Measurements from ENCODE around the gene RPS8. TPM values are rescaled to one million over a fixed set of nuclear protein-coding genes. Genes with fewer than 3 reads are reported as not detected.

RPS8 gene
- total RNA-seq, 1 donor from 2014 or later = 4,281 TPM

- Histone ChIP-seq H3K27ac (no peak overlapping the region), H3K9me3 (ENCODE audit: low read depth) (no peaks in the 10 kb centered on the region), H2AFZ (replicated peaks) (no peak overlapping the region), H3K79me2 (ENCODE audit: low read depth) (no peaks in the 10 kb centered on the region), H3K4me2 (no peak overlapping the region), H3F3A (ENCODE audit: low read depth) (peaks cover 17% of the 10 kb centered on the region), H3K27me3 (peaks cover under 1% of the 10 kb centered on the region), H3K4me3 (no peak overlapping the region), H3K36me3 (no peaks in the 10 kb centered on the region), H3K9ac (no peak overlapping the region), H4K20me1 (ENCODE audit: low read depth) (peaks cover 14% of the 10 kb centered on the region), H3K4me1 (peaks cover 49% of the 10 kb centered on the region)
- peaks cover 62% of the 10 kb centered on the region for H3K4me1 Mint-ChIP-seq
- TF ChIP-seq, protein P1, sequence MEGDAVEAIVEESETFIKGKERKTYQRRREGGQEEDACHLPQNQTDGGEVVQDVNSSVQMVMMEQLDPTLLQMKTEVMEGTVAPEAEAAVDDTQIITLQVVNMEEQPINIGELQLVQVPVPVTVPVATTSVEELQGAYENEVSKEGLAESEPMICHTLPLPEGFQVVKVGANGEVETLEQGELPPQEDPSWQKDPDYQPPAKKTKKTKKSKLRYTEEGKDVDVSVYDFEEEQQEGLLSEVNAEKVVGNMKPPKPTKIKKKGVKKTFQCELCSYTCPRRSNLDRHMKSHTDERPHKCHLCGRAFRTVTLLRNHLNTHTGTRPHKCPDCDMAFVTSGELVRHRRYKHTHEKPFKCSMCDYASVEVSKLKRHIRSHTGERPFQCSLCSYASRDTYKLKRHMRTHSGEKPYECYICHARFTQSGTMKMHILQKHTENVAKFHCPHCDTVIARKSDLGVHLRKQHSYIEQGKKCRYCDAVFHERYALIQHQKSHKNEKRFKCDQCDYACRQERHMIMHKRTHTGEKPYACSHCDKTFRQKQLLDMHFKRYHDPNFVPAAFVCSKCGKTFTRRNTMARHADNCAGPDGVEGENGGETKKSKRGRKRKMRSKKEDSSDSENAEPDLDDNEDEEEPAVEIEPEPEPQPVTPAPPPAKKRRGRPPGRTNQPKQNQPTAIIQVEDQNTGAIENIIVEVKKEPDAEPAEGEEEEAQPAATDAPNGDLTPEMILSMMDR (IDR thresholded peaks at IDR 0.05) = no peak
- peaks cover 15% of the 10 kb centered on the region for H3K27me3 Mint-ChIP-seq (ENCODE audit: insufficient read depth, low read depth)
- peak overlapping the region; percentile 100 for H3K27ac Mint-ChIP-seq
- no peak overlapping the region for H3K4me3 Mint-ChIP-seq
- H3K9me3 Mint-ChIP-seq = no peaks in the 10 kb centered on the region
- H3K36me3 Mint-ChIP-seq = peaks cover 9% of the 10 kb centered on the region
- no peak for DNase-seq (ENCODE audit: low spot score)
Measured at GRCh38 chr1:44806025-44806703, 30.8 kb downstream of the RPS8 start.

DNA sequence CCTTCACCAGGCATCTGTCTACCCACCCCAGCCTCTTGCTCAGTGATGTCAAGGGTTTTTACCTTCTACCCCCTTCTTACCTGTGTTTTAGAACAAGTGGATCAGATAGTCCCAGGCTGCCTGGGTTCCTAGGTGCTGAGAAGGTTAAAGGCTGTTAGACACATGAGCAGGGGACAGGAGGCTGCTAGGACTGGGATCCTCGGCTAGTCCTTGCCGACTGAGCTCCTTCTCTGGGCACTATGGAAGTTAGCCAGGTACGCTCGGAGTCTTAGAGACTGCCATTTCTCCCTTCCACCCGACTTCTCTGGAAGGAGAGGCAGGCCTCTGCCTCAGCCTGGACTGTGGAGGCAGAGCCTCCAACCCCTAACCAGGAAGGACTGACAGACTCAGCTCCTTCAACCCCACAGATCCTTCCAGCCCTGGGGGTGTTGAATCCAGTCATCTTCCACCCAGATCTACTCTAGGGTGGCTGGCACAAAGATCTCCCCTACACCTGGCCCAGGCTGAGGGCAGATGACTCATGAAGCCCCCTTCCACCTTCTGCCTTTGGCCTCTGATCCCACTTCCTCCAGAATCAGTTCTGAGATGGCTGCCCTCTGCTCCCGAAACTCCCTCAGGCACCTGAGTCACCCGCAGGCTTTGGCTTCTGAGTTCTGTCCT is 31.5 kb downstream of the RPS8 start, which contains the start of gene DYNLT4:
DYNLT4 (minus strand) TSS at position 648 of the 660 bp plus-strand sequence. CDS start 683 bp downstream, outside the sequence.
- Histone ChIP-seq H3K36me3 (no peaks in the 10 kb centered on the region), H3K4me1 (peaks cover 49% of the 10 kb centered on the region), H4K20me1 (ENCODE audit: low read depth) (peaks cover 7% of the 10 kb centered on the region), H3K27ac (peak within 1 kb of the TSS; percentile 18), H3F3A (ENCODE audit: low read depth) (peaks cover 19% of the 10 kb centered on the region), H3K9ac (no peak within 1 kb of the TSS), H3K79me2 (ENCODE audit: low read depth) (no peaks in the 10 kb centered on the region), H3K4me3 (no peak within 1 kb of the TSS), H2AFZ (replicated peaks) (no peak within 1 kb of the TSS), H3K9me3 (ENCODE audit: low read depth) (no peaks in the 10 kb centered on the region), H3K27me3 (no peaks in the 10 kb centered on the region), H3K4me2 (peak within 1 kb of the TSS; percentile 71)
- Mint-ChIP-seq H3K27ac (peak within 1 kb of the TSS; percentile 100), H3K4me3 (peak within 1 kb of the TSS; percentile 78), H3K9me3 (no peaks in the 10 kb centered on the region), H3K27me3 (ENCODE audit: insufficient read depth, low read depth) (peaks cover 15% of the 10 kb centered on the region), H3K36me3 (peaks cover 9% of the 10 kb centered on the region), H3K4me1 (peaks cover 66% of the 10 kb centered on the region)
- DNase-seq (ENCODE audit: low spot score) = no peak
- TF ChIP-seq, protein P1 (IDR thresholded peaks at IDR 0.05) = no peak
- no peak for TF ChIP-seq EZH2 (IDR thresholded peaks at IDR 0.05)
- TF ChIP-seq EZH2phosphoT487 (IDR thresholded peaks at IDR 0.05) = no peak

GRCh38 chr1:44807364-44808062 is 32.2 kb downstream of the RPS8 start:
- Mint-ChIP-seq H3K36me3 (peaks cover 9% of the 10 kb centered on the region), H3K4me3 (peak overlapping the region; percentile 78), H3K27ac (peak overlapping the region; percentile 100), H3K9me3 (no peaks in the 10 kb centered on the region), H3K27me3 (ENCODE audit: insufficient read depth, low read depth) (peaks cover 15% of the 10 kb centered on the region), H3K4me1 (peaks cover 64% of the 10 kb centered on the region)
- H2AFZ ChIP-seq (replicated peaks) = no peak overlapping the region
- H3K79me2 ChIP-seq (ENCODE audit: low read depth) = no peaks in the 10 kb centered on the region
- H3K36me3 ChIP-seq = no peaks in the 10 kb centered on the region
- peaks cover 44% of the 10 kb centered on the region for H3K4me1 ChIP-seq
- no peaks in the 10 kb centered on the region for H3K9me3 ChIP-seq (ENCODE audit: low read depth)
- peak overlapping the region; percentile 18 for H3K27ac ChIP-seq
- no peak overlapping the region for H3K4me3 ChIP-seq
- peaks cover 1% of the 10 kb centered on the region for H4K20me1 ChIP-seq (ENCODE audit: low read depth)
- TF ChIP-seq EZH2phosphoT487 (IDR thresholded peaks at IDR 0.05) = no peak
- TF ChIP-seq EZH2 (IDR thresholded peaks at IDR 0.05) = no peak
- TF ChIP-seq, protein P1 (IDR thresholded peaks at IDR 0.05) = no peak
- H3K9ac ChIP-seq = no peak overlapping the region
- H3K27me3 ChIP-seq = no peaks in the 10 kb centered on the region
- H3F3A ChIP-seq (ENCODE audit: low read depth) = peaks cover 20% of the 10 kb centered on the region
- DNase-seq (ENCODE audit: low spot score) = peak; percentile 79
- peak overlapping the region; percentile 71 for H3K4me2 ChIP-seq
